NOMO-1 treated with dmso at 0.1 percent for 144 hours (cell line): Measurements from ENCODE around the gene BPIFB3.
"Not testable (repeated sequence)": the region's sequence is repeated elsewhere in the genome, so short reads cannot be mapped to it uniquely, and the experiment has no call there.

ENCODE experiments used
- DNase-seq: peaks from one replicate; lab custom pipeline; 2025; ENCODE audit not compliant: unreplicated experiment; lab: John Stamatoyannopoulos, UW

BPIFB3 gene

GRCh38 chr20:33112547-33113386 is 59.1 kb downstream of the BPIFB3 start:
- no peak for DNase-seq

- no peak for DNase-seq
Measured at GRCh38 chr20:33113387-33113908, 59.7 kb downstream of the BPIFB3 start.

GRCh38 chr20:33115501-33115900 is 61.8 kb downstream of the BPIFB3 start:
- not testable (repeated sequence) for DNase-seq

- no peak for DNase-seq
Measured at GRCh38 chr20:33119725-33120720, 66.3 kb downstream of the BPIFB3 start.

GRCh38 chr20:33120934-33121333 is 67.2 kb downstream of the BPIFB3 start:
- DNase-seq = no peak

- DNase-seq = not testable (repeated sequence)
Measured at GRCh38 chr20:33122297-33122696, 68.6 kb downstream of the BPIFB3 start.
